ENCODE data around the gene B4GALNT3. TPM values are rescaled to one million over a fixed set of nuclear protein-coding genes. Genes with fewer than 3 reads are reported as not detected.

Gene B4GALNT3
- total and polyA plus RNA-seq, 12 donors = 14.1 to 58.7 (median 36.5) TPM

DNA sequence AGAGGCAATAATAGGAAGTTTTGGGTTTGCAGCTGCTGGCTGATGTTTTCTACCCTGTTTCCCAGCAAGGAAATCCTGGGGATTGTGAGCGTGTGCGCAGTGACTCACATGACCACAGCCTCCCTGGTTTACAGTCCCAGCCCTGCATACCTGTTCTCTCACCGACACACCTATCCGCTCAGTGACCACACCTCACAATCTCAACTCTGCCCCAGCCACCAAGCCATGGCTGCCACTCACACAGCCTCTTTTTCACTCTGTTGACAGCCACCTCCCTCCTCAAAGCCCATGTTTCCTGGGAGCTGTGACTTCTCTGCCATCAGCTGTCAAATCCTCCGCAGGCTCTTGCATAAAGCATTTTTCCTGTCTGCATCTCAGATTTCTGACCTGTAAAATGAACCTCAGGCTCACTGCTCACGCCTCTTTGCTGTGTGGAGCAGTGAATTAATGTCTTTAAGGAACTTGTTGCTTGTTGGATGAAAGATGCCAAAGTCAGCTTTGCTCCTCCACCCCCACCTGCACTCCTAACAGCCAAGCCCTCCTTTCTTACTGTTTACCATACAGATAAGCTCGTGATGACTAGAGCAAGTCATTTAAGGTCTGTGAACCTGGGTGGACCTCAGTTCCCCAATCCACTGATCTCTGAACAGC is 43.5 kb downstream of the B4GALNT3 start:
- Histone ChIP-seq H3K4me3 (no peak overlapping the region), H3K4me1 (peaks cover 0 to 43% (median 16%) of the 10 kb centered on the region in 9 donors), H3K9me3 (no peaks in the 10 kb centered on the region), H3K27ac (peak overlapping the region in 7 of 10 donors; percentile 12 to 39 (median 15)), H3K27me3 (no peaks in the 10 kb centered on the region), H3K36me3 (no peaks in the 10 kb centered on the region)
- whole genome bisulfite sequencing, 2 donors = 33 to 36% methylated on average over 7 of the region's 7 CpGs
- DNase-seq (no peak), ATAC-seq (peak in 7 of 8 donors; percentile 50 to 78 (median 62))
- TF ChIP-seq, protein P1, sequence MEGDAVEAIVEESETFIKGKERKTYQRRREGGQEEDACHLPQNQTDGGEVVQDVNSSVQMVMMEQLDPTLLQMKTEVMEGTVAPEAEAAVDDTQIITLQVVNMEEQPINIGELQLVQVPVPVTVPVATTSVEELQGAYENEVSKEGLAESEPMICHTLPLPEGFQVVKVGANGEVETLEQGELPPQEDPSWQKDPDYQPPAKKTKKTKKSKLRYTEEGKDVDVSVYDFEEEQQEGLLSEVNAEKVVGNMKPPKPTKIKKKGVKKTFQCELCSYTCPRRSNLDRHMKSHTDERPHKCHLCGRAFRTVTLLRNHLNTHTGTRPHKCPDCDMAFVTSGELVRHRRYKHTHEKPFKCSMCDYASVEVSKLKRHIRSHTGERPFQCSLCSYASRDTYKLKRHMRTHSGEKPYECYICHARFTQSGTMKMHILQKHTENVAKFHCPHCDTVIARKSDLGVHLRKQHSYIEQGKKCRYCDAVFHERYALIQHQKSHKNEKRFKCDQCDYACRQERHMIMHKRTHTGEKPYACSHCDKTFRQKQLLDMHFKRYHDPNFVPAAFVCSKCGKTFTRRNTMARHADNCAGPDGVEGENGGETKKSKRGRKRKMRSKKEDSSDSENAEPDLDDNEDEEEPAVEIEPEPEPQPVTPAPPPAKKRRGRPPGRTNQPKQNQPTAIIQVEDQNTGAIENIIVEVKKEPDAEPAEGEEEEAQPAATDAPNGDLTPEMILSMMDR (IDR thresholded peaks at IDR 0.05) = no peak
- intact Hi-C loops (cut with DNase I) = loop anchor here in 7 of 10 donors (2.0 to 5.0 kb wide), 4 partner anchors 44 to 51 kb away; partner anchors contain the start of gene B4GALNT3 (in 4 of the 7)

DNA sequence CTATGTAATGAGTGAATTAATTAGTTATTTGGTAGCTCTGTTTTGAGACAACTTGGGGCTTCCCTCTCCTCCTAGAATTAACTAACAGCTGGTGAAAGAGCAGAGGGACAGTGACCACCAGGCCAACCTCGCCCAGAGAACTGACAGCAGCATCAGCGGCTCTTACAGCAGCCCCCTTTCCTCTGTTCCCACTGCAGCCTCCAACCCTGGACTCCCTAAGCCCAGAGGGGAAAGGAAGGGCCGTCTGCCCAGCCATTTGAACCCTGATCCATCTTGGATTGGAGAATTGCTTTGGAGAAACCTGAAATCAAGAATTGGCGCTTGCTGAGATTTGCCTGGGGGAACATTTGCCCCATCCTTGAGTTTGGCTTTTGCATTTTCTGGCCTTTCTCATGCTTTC is 45.5 kb downstream of the B4GALNT3 start:
- no peaks in the 10 kb centered on the region for H3K9me3 ChIP-seq
- TF ChIP-seq, protein P1 (IDR thresholded peaks at IDR 0.05) = no peak
- no peak overlapping the region for H3K27ac ChIP-seq
- WGBS, 2 donors = 88 to 92% methylated on average over 4 of the region's 4 CpGs
- intact Hi-C loops (cut with DNase I) = no loop called here
- no peaks in the 10 kb centered on the region for H3K36me3 ChIP-seq
- no peaks in the 10 kb centered on the region for H3K27me3 ChIP-seq
- H3K4me1 ChIP-seq = peaks cover 0 to 59% (median 23%) of the 10 kb centered on the region in 9 donors
- DNase-seq (no peak), ATAC-seq (no peak)
- no peak overlapping the region for H3K4me3 ChIP-seq

DNA sequence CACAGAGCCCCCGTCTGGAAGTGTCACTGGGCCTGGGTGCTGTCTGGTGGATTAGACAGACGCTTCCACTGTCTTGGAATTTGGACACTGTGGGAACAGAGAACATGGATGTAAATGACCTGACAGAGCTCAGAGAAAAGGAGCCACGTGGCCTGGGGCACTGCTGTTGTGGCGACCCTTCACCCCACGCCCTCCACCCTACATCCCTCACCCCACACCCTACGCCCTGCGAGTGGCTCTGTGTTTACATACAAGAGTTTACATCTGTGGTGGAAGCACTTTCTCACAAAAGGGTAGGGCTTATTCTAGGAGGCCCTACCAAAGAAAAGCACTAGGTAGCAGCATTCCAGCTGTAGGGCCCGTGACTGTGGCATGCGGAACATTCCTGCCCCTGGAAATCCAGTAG is 47.7 kb downstream of the B4GALNT3 start:
- H3K27ac ChIP-seq = no peak overlapping the region
- H3K36me3 ChIP-seq = no peaks in the 10 kb centered on the region
- WGBS, 2 donors = 62 to 72% methylated on average over 9 of the region's 9 CpGs
- H3K9me3 ChIP-seq = no peaks in the 10 kb centered on the region
- peaks cover 0 to 54% (median 24%) of the 10 kb centered on the region in 9 donors for H3K4me1 ChIP-seq
- ATAC-seq (peak in 1 of 8 donors; percentile 2), DNase-seq (no peak)
- H3K4me3 ChIP-seq = no peak overlapping the region
- TF ChIP-seq, protein P1 (IDR thresholded peaks at IDR 0.05) = no peak
- no peaks in the 10 kb centered on the region for H3K27me3 ChIP-seq
- intact Hi-C loops (cut with DNase I) = no loop called here

DNA sequence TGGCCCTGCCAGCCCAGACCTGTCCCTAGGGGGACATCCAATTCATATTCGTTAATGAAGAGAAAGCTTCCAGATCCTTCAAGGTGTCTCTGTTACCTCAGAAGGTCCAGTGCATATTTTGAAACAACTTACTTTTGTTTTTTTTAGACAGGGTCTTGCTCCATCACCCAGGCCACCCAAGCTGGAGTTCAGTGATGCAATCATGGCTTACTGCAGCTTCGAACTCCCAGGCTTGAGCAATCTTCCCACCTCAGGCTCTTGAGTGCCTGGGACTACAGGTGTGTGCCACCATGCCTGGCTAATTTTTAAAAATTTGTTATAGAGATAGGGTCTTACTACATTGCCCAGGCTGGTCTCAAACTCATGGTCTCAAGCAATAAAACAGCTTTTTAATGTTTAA is 48.4 kb downstream of the B4GALNT3 start:
- peaks cover 0 to 46% (median 24%) of the 10 kb centered on the region in 9 donors for H3K4me1 ChIP-seq
- no peak overlapping the region for H3K4me3 ChIP-seq
- no peaks in the 10 kb centered on the region for H3K9me3 ChIP-seq
- WGBS, 2 donors = 74 to 77% methylated on average over 2 of the region's 2 CpGs
- no peaks in the 10 kb centered on the region for H3K27me3 ChIP-seq
- H3K36me3 ChIP-seq = no peaks in the 10 kb centered on the region
- intact Hi-C loops (cut with DNase I) = no loop called here
- H3K27ac ChIP-seq = no peak overlapping the region
- ATAC-seq = no peak
- TF ChIP-seq, protein P1 (IDR thresholded peaks at IDR 0.05) = no peak
- no peak for DNase-seq
